A673 (cell line): ENCODE measurements around the gene PNPLA1.

Source experiments
- CTCF ChIP-seq: fragments of 300-800, 200-600 bp; sonication (generic); conservative IDR thresholded peaks from 2 replicates; pipeline ENCODE4 v1.5.1; 2017; ENCODE audit warnings: low read depth, mild to moderate bottlenecking, antibody characterized with exemption, low read length, moderate library complexity, mixed read lengths
- EZH2 ChIP-seq: fragments of 200-600 bp; sonication (generic); IDR thresholded peaks from 2 replicates; pipeline ENCODE4 v1.6.1; 2017; ENCODE audit warnings: borderline replicate concordance, low read depth, mild to moderate bottlenecking, mixed read lengths, antibody characterized with exemption, low read length; ENCODE audit not compliant: poor library complexity, severe bottlenecking

- TF ChIP-seq CTCF (no peak), EZH2 (no peak)
Measured at GRCh38 chr6:36343109-36343680, 73.3 kb downstream of the PNPLA1 start.
